Smooth muscle cell (in vitro differentiated cells): ENCODE results near the gene PRKCZ. TPM values are rescaled to one million over a fixed set of nuclear protein-coding genes. Genes with fewer than 3 reads are reported as not detected.
A peak's percentile ranks its signal among the peaks of the same experiment; 100 is the strongest.

Experiments
- DNase-seq: peaks from one replicate; lab custom pipeline; 2025; ENCODE audit not compliant: unreplicated experiment; lab: John Stamatoyannopoulos, UW
- H2AFZ ChIP-seq: fragments of 200-600 bp; sonication (generic); 2 replicates; pipeline ENCODE4 v1.6.0; 2016; ENCODE audit warnings: antibody characterized with exemption, low read depth, mild to moderate bottlenecking
- H3F3A ChIP-seq: fragments of 200-600 bp; sonication (generic); 2 replicates; pipeline ENCODE4 v1.6.0; 2017; ENCODE audit warnings: antibody characterized with exemption, low read depth
- H3K27ac ChIP-seq: fragments of 200-600 bp; sonication (generic); 2 replicates; pipeline ENCODE4 v1.5.1; 2016; ENCODE audit warnings: low read depth, mild to moderate bottlenecking
- H3K27me3 ChIP-seq: fragments of 200-600 bp; sonication (generic); 2 replicates; pipeline ENCODE4 v1.6.1; 2016; ENCODE audit warnings: low read depth, mild to moderate bottlenecking
- H3K36me3 ChIP-seq: fragments of 200-600 bp; sonication (generic); 2 replicates; pipeline ENCODE4 v1.5.1; 2016; ENCODE audit warnings: low read depth
- H3K4me1 ChIP-seq: fragments of 200-600 bp; sonication (generic); 2 replicates; pipeline ENCODE4 v1.5.1; 2016; ENCODE audit warnings: low read depth
- H3K4me2 ChIP-seq: fragments of 200-600 bp; sonication (generic); 2 replicates; pipeline ENCODE4 v1.6.0; 2016; ENCODE audit warnings: mild to moderate bottlenecking
- H3K4me3 ChIP-seq: fragments of 200-600 bp; sonication (generic); 2 replicates; pipeline ENCODE4 v1.5.1; 2016; ENCODE audit warnings: mild to moderate bottlenecking
- H3K79me2 ChIP-seq: fragments of 200-600 bp; sonication (generic); 2 replicates; pipeline ENCODE4 v1.6.0; 2016; ENCODE audit warnings: low read depth, mild to moderate bottlenecking
- H3K9ac ChIP-seq: fragments of 200-600 bp; sonication (generic); 2 replicates; pipeline ENCODE4 v1.6.0; 2016; ENCODE audit warnings: low read depth
- H3K9me3 ChIP-seq: fragments of 200-600 bp; sonication (generic); replicated peaks from 2 replicates; pipeline ENCODE4 v1.5.1; 2016; ENCODE audit warnings: low read depth
- H4K20me1 ChIP-seq: fragments of 200-600 bp; sonication (generic); 2 replicates; pipeline ENCODE4 v1.6.0; 2016; ENCODE audit warnings: low read depth
- CTCF ChIP-seq: fragments of 200-600 bp; sonication (generic); IDR thresholded peaks from 2 replicates; pipeline ENCODE4 v1.5.1; 2017; ENCODE audit warnings: borderline replicate concordance, mild to moderate bottlenecking, antibody characterized with exemption; ENCODE audit not compliant: insufficient read depth, poor library complexity, severe bottlenecking
- WGBS: methylation state at CpG from one replicate; pipeline ENCODE4 v1.1.7; 2016; ENCODE audit warnings: low lambda C conversion rate; 5-methylcytosine and 5-hydroxymethylcytosine counted together
- polyA plus RNA-seq: library from polyadenylated mRNA; unstranded; fragments of >200 nt; fragmentation: Nextera tagmentation; extraction: Ambion mirVana; gene quantifications from 2 replicates; pipeline ENCODE4 v1.2.1, GENCODE V29; 2016
- total RNA-seq: library from RNA; depleted of rRNA; stranded (reverse); fragments of >200 nt; gene quantifications from 2 replicates; pipeline ENCODE4 v1.2.3, GENCODE V29; 2014

The PRKCZ gene
- total and polyA plus RNA-seq, 2 experiments from 2014 or later, result 5.8 to 10.3 TPM

DNA sequence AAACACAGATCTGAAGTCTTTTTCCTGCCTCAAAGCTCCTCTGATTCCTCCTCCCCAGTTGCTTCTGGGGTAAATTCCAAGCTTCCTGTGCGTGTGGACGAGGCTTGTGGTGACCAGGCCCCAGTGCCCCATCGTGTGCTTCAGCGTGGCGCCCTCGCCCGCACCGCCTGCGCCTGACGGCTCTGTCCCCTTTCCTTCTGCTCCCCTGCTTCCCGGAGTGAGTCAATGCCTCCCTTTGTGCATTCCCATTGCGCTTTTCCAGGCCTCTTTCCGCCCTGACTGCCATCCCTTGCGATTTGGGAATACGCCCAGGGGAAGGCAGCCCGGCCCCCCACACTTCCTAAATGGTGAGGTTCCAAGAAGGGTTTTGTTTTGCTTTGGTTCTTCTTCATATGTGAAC, 108.1 kb downstream of the PRKCZ start:
- no peaks in the 10 kb centered on the region for H3K4me1 ChIP-seq
- no peaks in the 10 kb centered on the region for H3K27me3 ChIP-seq
- no peak for TF ChIP-seq CTCF
- no peak overlapping the region for H3K9ac ChIP-seq
- WGBS, result 94% methylated on average over 16 of the region's 16 CpGs
- no peak overlapping the region for H3K4me2 ChIP-seq
- H2AFZ ChIP-seq, result no peak overlapping the region
- no peaks in the 10 kb centered on the region for H4K20me1 ChIP-seq
- H3K4me3 ChIP-seq, result no peak overlapping the region
- no peaks in the 10 kb centered on the region for H3K9me3 ChIP-seq
- H3F3A ChIP-seq, result no peaks in the 10 kb centered on the region
- no peak for DNase-seq
- H3K79me2 ChIP-seq, result no peaks in the 10 kb centered on the region
- H3K27ac ChIP-seq, result no peak overlapping the region
- no peaks in the 10 kb centered on the region for H3K36me3 ChIP-seq

GRCh38 chr1:2159124-2159523, 108.9 kb downstream of the PRKCZ start:
- H3K36me3 ChIP-seq, result no peaks in the 10 kb centered on the region
- H2AFZ ChIP-seq, result no peak overlapping the region
- H3K9ac ChIP-seq, result no peak overlapping the region
- H4K20me1 ChIP-seq, result no peaks in the 10 kb centered on the region
- DNase-seq, result no peak
- no peaks in the 10 kb centered on the region for H3K79me2 ChIP-seq
- no peaks in the 10 kb centered on the region for H3K4me1 ChIP-seq
- TF ChIP-seq CTCF, result no peak
- no peaks in the 10 kb centered on the region for H3K27me3 ChIP-seq
- WGBS, result 93% methylated on average over 18 of the region's 18 CpGs
- no peak overlapping the region for H3K4me3 ChIP-seq
- H3K27ac ChIP-seq, result no peak overlapping the region
- no peak overlapping the region for H3K4me2 ChIP-seq
- no peaks in the 10 kb centered on the region for H3F3A ChIP-seq
- H3K9me3 ChIP-seq, result no peaks in the 10 kb centered on the region

- no peaks in the 10 kb centered on the region for H3K27me3 ChIP-seq
- H2AFZ ChIP-seq, result no peak overlapping the region
- TF ChIP-seq CTCF, result no peak
- no peak overlapping the region for H3K27ac ChIP-seq
- H3K4me2 ChIP-seq, result no peak overlapping the region
- no peaks in the 10 kb centered on the region for H3K79me2 ChIP-seq
- no peak for DNase-seq
- H3K4me1 ChIP-seq, result no peaks in the 10 kb centered on the region
- no peaks in the 10 kb centered on the region for H3F3A ChIP-seq
- H3K9me3 ChIP-seq, result no peaks in the 10 kb centered on the region
- 95% methylated on average over 32 of the region's 34 CpGs for WGBS
- H4K20me1 ChIP-seq, result no peaks in the 10 kb centered on the region
- H3K9ac ChIP-seq, result no peak overlapping the region
- H3K36me3 ChIP-seq, result no peaks in the 10 kb centered on the region
- H3K4me3 ChIP-seq, result no peak overlapping the region
Measured at GRCh38 chr1:2160451-2161300, 110.5 kb downstream of the PRKCZ start.

GRCh38 chr1:2163205-2163604, 113.0 kb downstream of the PRKCZ start:
- no peak overlapping the region for H3K27ac ChIP-seq
- H3K36me3 ChIP-seq, result no peaks in the 10 kb centered on the region
- H3K79me2 ChIP-seq, result no peaks in the 10 kb centered on the region
- no peaks in the 10 kb centered on the region for H3K9me3 ChIP-seq
- no peak overlapping the region for H3K4me2 ChIP-seq
- no peak overlapping the region for H2AFZ ChIP-seq
- no peaks in the 10 kb centered on the region for H3F3A ChIP-seq
- no peaks in the 10 kb centered on the region for H3K27me3 ChIP-seq
- H3K4me3 ChIP-seq, result no peak overlapping the region
- H4K20me1 ChIP-seq, result no peaks in the 10 kb centered on the region
- WGBS, result 91% methylated on average over 7 of the region's 7 CpGs
- peak; percentile 5 for TF ChIP-seq CTCF
- H3K4me1 ChIP-seq, result no peaks in the 10 kb centered on the region
- DNase-seq, result no peak
- H3K9ac ChIP-seq, result no peak overlapping the region
